ENCODE data around the gene PAPPA.

DNA sequence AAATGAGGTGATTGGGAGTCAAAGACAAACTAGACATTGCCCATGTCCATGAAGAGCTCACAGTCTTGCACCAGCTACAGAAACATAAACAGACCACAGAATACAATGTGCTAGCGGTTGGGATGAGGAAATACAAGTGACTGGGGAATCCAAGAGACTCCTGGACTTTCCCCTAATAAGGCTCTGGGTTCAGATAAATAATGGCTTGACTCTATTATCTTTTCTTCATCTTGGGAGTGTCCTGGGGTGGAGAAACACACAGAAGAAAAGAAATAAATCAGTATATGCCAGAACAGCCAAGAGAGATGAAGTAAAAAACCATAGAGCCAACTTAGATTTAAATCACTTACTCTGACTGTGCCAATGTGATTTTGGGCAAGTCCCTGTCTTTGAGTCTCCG, 227.8 kb downstream of the PAPPA start:
- TF ChIP-seq POLR2AphosphoS5 (IDR thresholded peaks at IDR 0.05) = no peak
- TF ChIP-seq POLR2A (IDR thresholded peaks at IDR 0.05) = no peak
- TF ChIP-seq, protein P1, sequence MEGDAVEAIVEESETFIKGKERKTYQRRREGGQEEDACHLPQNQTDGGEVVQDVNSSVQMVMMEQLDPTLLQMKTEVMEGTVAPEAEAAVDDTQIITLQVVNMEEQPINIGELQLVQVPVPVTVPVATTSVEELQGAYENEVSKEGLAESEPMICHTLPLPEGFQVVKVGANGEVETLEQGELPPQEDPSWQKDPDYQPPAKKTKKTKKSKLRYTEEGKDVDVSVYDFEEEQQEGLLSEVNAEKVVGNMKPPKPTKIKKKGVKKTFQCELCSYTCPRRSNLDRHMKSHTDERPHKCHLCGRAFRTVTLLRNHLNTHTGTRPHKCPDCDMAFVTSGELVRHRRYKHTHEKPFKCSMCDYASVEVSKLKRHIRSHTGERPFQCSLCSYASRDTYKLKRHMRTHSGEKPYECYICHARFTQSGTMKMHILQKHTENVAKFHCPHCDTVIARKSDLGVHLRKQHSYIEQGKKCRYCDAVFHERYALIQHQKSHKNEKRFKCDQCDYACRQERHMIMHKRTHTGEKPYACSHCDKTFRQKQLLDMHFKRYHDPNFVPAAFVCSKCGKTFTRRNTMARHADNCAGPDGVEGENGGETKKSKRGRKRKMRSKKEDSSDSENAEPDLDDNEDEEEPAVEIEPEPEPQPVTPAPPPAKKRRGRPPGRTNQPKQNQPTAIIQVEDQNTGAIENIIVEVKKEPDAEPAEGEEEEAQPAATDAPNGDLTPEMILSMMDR (IDR thresholded peaks at IDR 0.05) = no peak
- no peak for TF ChIP-seq EP300 (IDR thresholded peaks at IDR 0.05)
